GM15510 (cell line): Measurements from ENCODE around the gene XYLT1.

Experiments used
- POLR2A ChIP-seq: IDR thresholded peaks from 3 replicates; pipeline ENCODE4 v1.6.1; 2011; ENCODE audit warnings: borderline replicate concordance; ENCODE audit not compliant: insufficient read length; ENCODE audit errors: extremely low read depth

XYLT1 gene, protein sequence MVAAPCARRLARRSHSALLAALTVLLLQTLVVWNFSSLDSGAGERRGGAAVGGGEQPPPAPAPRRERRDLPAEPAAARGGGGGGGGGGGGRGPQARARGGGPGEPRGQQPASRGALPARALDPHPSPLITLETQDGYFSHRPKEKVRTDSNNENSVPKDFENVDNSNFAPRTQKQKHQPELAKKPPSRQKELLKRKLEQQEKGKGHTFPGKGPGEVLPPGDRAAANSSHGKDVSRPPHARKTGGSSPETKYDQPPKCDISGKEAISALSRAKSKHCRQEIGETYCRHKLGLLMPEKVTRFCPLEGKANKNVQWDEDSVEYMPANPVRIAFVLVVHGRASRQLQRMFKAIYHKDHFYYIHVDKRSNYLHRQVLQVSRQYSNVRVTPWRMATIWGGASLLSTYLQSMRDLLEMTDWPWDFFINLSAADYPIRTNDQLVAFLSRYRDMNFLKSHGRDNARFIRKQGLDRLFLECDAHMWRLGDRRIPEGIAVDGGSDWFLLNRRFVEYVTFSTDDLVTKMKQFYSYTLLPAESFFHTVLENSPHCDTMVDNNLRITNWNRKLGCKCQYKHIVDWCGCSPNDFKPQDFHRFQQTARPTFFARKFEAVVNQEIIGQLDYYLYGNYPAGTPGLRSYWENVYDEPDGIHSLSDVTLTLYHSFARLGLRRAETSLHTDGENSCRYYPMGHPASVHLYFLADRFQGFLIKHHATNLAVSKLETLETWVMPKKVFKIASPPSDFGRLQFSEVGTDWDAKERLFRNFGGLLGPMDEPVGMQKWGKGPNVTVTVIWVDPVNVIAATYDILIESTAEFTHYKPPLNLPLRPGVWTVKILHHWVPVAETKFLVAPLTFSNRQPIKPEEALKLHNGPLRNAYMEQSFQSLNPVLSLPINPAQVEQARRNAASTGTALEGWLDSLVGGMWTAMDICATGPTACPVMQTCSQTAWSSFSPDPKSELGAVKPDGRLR

DNA sequence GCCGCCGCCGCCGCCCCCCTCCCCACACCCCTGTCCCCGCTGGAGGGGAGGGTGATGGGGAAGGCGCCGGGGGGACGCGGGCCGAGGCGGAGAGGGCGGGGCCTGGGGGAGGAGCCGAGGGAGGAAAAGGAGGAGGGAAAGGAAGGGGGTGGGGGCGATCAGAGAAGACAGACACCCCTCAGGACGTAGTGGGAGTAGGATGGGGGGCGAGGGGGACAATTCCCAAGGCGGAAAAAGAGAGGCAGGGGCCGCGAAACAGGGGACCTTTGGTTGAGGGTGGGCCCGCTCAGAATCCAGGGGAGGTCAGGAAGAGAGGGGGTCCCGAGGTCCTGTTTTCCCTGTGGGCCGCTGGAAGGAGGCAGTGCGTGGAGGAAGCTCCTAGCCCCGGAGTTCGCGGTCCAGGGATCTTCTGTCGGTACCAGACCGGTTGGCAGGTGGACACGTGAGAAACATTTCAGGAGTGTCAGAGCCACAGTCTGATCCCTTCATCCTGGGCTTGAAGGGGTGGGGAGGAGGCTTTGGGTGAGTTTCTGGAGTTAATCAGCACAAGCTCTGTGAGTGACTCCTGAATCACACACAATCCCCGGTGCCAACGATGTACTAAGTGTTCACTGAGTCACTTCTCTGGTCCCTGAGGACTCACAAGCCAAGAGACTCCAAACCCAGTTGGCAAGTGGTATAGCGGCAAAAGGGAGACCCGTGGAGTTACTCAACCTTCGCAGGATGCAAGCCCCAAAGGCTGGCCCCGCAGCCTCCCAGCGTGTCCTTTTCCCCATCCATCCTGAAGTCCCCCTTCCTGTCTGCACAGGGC, at the start of gene XYLT1:
Gene XYLT1, minus strand, starts transcription at position 53 of the 811 bp plus-strand sequence. CDS start 164 bp downstream, outside the sequence.
- no peak for TF ChIP-seq POLR2A

DNA sequence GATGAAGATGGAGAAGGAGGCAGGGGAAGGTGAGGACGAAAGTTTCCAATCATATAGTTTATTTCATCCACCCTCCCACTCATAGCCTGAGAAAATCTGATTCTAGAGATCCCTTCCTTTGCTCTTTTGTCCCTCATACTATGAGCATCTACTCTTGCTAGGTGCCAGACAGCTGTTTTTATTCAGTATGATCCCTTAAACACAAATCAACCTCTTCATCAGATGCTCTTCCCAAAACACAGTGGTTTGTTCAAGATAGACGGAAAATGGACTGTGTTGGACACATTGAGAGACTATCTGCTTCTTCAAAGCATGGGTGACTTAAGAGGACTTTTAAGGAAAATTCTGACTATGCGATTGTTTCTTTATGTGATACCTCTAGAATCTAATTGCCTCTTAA, 49.4 kb upstream of the XYLT1 start:
- TF ChIP-seq POLR2A: no peak

GRCh38 chr16:17519101-17519955, 48.6 kb upstream of the XYLT1 start:
- TF ChIP-seq POLR2A: no peak

DNA sequence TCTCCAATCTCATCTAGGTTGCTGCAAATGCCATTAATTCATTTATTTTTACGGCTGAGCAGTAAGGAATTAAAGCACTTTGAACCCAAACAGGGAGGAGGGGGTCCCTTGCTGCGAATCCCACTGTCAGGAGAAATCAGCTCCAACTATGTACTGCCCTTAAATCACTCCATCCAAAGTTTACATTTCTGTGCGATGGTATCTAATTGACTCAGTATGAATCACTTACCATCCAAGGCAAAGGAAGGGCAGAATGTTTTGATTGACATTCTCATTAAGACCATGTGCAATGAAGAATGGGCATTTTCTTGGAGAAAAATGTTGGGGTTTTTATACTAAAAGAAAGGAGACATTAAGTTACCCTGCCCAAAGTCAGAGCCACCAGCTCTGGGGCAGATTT, 47.7 kb upstream of the XYLT1 start:
- TF ChIP-seq POLR2A: no peak

DNA sequence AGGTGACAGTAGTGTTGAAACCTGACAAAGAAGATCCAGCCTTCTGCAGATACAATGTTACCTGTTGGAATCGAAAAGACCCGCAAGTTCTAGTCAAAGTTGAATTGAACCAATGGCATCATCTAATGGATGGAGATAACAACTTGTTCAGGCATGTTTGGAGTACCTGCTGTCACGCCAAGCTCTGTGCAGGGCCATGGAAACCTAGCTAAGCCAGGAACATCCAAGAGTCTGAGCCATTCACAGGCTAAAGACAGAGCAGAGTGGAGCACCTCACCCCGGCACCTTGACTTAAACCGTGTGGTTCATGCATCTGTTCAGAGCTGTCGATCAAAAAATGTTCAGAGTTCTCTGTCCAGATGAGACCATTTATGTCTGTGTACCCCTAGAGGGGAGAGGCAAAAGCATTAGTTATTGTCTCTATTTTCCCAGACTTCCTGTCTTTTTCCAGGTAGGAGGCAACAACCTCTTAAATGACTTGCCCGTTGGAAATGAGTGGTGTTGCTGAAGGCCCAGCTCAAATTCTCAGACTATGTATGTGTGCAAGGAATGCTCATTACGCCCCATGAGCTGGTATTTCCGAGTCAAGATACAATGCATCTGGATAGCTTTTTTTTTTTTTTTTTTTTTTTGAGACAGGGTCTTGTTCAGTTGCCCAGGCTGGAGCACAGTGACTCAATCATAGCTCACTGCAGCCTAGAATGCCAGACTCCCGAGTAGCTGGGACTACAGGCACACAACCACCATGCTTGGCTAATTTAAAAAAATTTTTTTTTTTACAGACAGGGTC, 44.9 kb upstream of the XYLT1 start:
- no peak for TF ChIP-seq POLR2A

DNA sequence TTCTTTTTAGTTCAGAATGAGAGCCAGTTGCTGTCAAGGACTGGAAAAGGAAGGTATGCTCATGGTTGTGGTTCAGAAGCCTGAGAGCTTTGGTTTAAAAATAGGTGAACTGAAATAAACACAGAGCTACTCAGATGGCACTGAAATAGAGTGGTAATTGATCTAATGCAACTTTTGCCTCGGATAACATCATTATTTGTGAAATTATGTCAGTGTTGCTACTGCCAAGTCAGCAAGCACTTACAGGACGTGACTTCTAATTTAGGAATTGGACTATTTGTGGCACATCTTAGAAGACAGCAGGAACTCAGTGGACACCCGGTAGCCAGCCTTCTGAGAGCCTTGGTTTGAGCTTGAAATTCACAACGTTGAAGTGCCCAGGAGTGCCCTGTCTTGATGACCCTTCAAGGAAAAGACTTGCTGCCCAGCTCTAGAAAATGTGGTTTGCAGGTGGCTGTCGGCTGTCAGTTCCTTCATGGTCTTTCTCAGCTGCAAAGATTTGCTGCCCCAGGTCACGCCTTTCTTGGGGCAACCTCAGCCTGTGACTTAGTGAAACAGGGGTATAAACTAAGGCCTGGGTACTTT, 42.0 kb upstream of the XYLT1 start:
- no peak for TF ChIP-seq POLR2A

DNA sequence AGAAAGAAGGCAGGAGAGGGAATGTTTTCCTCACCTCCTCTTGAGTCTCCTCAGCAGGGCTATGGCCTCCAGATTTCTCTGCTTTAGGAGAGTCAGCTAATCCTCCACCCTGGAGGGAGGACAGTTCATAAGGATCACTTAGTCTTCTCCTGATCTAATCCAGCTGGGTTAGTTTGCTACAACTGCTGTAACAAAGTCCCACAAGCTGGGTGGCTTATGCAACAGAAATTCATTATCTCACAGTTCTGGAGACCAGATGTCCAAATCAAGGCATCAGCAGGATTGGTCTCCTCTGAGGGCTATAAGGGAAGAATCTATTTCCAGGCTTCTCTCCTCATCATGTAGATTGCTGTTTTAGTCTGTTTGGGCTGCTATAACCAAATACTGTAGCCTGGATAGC, 40.6 kb upstream of the XYLT1 start:
- no peak for TF ChIP-seq POLR2A

- no peak for TF ChIP-seq POLR2A
Observed at GRCh38 chr16:17510567-17510966, 39.8 kb upstream of the XYLT1 start.

DNA sequence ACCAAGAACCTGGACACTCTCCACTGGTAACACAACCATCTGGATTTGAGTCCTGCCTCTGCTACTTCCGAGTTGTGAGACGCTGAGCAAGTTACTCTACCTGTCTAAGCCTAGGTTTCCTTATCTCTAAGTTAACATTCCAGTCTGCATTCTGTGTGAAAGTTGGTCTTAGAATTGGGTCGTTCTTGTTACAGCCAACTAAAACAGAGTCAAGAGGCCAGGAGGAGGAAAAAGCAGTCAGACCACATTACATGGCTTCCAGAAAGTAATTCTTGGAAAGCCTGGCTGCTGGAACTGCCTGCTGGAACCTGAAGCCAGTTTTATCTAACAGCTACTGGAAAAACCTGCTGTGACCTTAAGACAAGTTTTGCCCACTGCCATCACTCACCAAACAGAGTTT, 38.4 kb upstream of the XYLT1 start:
- no peak for TF ChIP-seq POLR2A

- no peak for TF ChIP-seq POLR2A
Observed at GRCh38 chr16:17508303-17508702, 37.5 kb upstream of the XYLT1 start.

- no peak for TF ChIP-seq POLR2A
Observed at GRCh38 chr16:17504050-17504449, 33.3 kb upstream of the XYLT1 start.

- no peak for TF ChIP-seq POLR2A
Observed at GRCh38 chr16:17503331-17503730, 32.6 kb upstream of the XYLT1 start.

GRCh38 chr16:17501321-17501720, 30.6 kb upstream of the XYLT1 start:
- no peak for TF ChIP-seq POLR2A

DNA sequence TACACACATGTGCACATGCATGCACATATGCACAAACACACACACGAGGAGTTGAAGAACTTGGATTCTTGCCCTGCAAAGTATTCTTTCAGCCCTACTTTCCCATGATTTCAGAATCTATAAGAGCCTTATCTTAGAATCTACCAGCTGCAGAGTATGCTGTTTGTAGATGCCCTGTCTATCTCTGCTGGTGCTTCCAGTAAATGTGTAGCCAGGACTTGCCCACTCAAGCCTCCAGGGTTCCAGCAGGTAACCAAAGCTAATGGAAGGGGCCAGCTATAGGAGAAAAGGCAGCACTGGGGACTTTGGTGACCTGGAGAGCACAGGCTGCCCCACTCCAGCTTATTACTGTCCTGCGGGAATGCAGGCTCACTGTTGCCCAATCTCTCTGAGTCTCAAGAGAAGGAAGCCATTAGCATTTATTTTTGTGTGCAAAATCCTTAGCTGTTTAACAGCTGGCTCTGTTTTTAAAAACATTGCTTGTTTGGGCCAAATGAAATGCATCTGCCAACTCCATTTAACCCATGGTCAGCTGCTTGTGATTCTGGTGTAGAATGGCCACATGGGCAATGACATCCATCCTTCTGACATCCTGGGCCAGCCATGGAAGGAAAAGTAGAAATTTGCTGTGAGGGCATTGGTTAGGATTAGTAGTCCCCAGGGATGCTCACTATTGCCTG, 28.6 kb upstream of the XYLT1 start:
- TF ChIP-seq POLR2A: no peak
